ENCODE measurements around the gene CSMD2.

Gene CSMD2

DNA sequence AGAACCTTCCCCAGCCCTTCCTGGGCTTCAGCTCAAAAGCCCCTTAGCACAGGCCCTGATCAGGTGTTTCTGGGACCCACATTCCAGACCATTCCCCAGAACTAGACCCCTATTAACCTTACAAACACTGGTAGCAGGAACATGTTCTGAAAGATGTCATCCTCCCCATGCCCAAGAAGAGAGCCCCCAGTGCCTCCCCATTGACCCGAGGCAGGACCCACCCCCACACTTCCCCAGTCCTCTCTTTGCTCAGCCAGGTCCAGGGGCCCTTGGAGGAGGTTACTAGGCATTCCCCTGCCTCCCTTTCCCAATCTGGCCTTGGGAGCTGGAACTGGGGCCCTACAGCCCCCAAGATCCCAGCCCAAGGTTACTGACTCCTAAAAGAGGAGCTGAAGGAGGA, 340.1 kb downstream of the CSMD2 start:
- TF ChIP-seq, protein P1, sequence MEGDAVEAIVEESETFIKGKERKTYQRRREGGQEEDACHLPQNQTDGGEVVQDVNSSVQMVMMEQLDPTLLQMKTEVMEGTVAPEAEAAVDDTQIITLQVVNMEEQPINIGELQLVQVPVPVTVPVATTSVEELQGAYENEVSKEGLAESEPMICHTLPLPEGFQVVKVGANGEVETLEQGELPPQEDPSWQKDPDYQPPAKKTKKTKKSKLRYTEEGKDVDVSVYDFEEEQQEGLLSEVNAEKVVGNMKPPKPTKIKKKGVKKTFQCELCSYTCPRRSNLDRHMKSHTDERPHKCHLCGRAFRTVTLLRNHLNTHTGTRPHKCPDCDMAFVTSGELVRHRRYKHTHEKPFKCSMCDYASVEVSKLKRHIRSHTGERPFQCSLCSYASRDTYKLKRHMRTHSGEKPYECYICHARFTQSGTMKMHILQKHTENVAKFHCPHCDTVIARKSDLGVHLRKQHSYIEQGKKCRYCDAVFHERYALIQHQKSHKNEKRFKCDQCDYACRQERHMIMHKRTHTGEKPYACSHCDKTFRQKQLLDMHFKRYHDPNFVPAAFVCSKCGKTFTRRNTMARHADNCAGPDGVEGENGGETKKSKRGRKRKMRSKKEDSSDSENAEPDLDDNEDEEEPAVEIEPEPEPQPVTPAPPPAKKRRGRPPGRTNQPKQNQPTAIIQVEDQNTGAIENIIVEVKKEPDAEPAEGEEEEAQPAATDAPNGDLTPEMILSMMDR (IDR thresholded peaks at IDR 0.05; ENCODE audit: control insufficient read depth, extremely low read depth, insufficient read depth): no peak
- no peak overlapping the region for H3K4me3 ChIP-seq (ENCODE audit: low read depth, low read length)
- no peak for DNase-seq (ENCODE audit: low read depth)

DNA sequence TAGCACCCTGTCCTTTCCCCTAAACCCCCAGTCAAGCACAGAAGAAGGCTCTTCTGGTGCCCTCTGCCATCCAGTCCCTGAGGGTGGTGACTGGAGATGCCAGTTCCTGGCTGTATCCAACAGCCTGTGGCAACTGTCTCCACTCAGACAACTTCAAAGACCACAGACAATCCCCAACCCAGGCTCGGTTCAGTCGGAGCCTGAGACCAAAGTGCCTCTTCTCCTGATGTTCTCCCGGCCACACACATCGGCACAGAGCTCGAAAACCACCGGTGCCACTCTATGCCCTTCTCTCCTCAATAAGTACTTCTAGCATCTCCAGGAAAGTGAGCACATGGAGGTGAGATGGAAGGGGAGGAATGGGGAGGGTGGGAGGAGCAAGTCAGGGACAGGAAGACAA, 340.7 kb downstream of the CSMD2 start:
- no peak for DNase-seq (ENCODE audit: low read depth)
- TF ChIP-seq, protein P1 (IDR thresholded peaks at IDR 0.05; ENCODE audit: control insufficient read depth, extremely low read depth, insufficient read depth): no peak
- no peak overlapping the region for H3K4me3 ChIP-seq (ENCODE audit: low read depth, low read length)

- H3K4me3 ChIP-seq (ENCODE audit: low read depth, low read length): no peak overlapping the region
- DNase-seq (ENCODE audit: low read depth): no peak
- TF ChIP-seq, protein P1 (IDR thresholded peaks at IDR 0.05; ENCODE audit: control insufficient read depth, extremely low read depth, insufficient read depth): no peak
These were observed 341.2 kb downstream of the CSMD2 start for GRCh38 chr1:33823830-33824229.

- H3K4me3 ChIP-seq (ENCODE audit: low read depth, low read length): no peak overlapping the region
- TF ChIP-seq, protein P1 (IDR thresholded peaks at IDR 0.05; ENCODE audit: control insufficient read depth, extremely low read depth, insufficient read depth): no peak
- no peak for DNase-seq (ENCODE audit: low read depth)
These were observed 341.6 kb downstream of the CSMD2 start for GRCh38 chr1:33823401-33823800.

DNA sequence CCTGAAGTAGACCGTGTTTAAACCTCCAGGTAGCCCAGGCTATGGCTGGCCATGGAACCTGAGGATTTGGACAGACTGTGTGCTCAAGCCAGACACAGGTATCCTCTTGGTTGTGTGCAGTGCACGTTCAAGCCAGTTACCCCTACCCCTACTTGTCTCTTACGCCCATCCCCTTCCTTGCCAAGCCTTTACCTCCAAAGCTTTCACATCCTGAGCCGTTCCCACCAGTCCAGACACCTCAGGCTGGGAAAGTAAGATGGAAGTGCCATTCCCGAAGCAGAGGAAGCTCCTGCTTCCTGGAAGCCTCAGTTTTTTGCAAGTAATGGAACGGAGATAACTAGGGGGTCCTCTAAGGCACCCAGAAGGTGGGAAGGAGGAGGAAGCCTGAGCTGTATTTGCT, 342.6 kb downstream of the CSMD2 start:
- no peak for DNase-seq (ENCODE audit: low read depth)

DNA sequence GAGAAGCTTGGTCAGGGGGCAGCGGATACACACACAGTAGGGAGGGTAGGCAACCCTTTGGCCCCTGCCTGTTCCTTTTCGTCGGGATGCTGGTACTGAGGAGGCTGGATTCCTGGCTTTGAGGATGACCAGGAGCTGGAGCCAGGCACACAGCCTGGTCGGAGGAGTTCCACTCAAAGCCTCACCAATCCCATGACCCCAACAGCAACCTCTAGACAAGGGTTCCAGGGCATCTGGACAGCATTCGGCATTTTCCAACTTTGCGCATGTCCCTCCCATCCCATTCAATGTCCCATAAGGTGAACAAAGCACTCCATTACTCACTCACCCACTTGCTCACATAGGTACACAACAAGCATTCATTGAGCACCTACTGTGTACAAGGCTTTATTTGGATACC, 343.7 kb downstream of the CSMD2 start:
- DNase-seq (ENCODE audit: low read depth): no peak
- H3K4me3 ChIP-seq (ENCODE audit: low read depth, low read length): no peak overlapping the region
- TF ChIP-seq, protein P1 (IDR thresholded peaks at IDR 0.05; ENCODE audit: control insufficient read depth, extremely low read depth, insufficient read depth): no peak

More for the DNA sequence above, 342.6 kb downstream of the CSMD2 start:
- TF ChIP-seq, protein P1 (IDR thresholded peaks at IDR 0.05; ENCODE audit: control insufficient read depth, extremely low read depth, insufficient read depth): no peak
- H3K4me3 ChIP-seq (ENCODE audit: low read depth, low read length): no peak overlapping the region

DNA sequence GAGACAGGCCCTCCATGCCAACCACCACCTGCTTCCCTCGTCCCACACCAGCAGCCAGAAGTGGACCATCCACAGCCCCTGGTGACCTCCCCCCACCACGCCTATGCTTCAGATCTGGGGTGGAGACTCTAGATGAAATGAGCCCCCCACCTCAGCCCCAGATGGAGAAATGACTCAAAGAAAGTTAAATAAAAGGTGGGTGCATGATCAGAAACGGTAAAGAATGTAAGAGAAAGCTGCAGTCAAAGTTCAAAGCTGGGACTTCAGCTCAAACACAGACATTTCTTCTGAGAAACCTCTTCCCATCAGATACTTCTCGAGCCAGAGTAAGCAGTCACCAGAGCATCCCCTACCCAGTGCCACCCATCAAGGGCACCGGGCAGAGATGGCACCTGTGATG, 344.2 kb downstream of the CSMD2 start:
- DNase-seq (ENCODE audit: low read depth): no peak
- no peak overlapping the region for H3K4me3 ChIP-seq (ENCODE audit: low read depth, low read length)
- TF ChIP-seq, protein P1 (IDR thresholded peaks at IDR 0.05; ENCODE audit: control insufficient read depth, extremely low read depth, insufficient read depth): no peak

All from LNCaP clone FGC (cell line).